ENCODE measurements around the gene SUGCT.

Gene SUGCT

DNA sequence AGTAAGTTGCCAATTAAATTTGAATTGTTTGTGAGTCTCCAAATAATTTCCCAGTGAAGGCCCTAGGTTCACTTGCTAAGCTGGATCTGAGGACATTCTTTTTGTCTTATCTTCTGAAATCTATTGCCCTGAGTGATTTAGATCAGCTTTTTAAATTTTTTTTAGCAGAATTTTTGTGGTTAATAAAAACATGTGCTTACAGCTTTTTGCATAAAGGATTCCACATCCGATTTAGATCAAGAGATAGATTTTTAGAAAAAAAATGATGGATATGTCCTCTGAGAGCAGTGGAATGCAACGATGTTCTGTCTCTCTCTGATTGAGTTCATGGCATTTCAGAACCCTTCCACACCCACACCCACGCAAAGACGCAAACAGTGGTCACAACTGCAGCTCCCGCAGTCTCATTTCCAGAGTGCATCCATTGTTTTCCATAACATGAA, 358.8 kb downstream of the SUGCT start:
- TF ChIP-seq SPI1 (IDR thresholded peaks at IDR 0.05; ENCODE audit: borderline replicate concordance, low read depth) (no peak), GABPA (IDR thresholded peaks at IDR 0.05; ENCODE audit: low read depth) (no peak), POLR2AphosphoS5 (IDR thresholded peaks at IDR 0.05; ENCODE audit: low read depth) (no peak)
- TF ChIP-seq, protein P1, sequence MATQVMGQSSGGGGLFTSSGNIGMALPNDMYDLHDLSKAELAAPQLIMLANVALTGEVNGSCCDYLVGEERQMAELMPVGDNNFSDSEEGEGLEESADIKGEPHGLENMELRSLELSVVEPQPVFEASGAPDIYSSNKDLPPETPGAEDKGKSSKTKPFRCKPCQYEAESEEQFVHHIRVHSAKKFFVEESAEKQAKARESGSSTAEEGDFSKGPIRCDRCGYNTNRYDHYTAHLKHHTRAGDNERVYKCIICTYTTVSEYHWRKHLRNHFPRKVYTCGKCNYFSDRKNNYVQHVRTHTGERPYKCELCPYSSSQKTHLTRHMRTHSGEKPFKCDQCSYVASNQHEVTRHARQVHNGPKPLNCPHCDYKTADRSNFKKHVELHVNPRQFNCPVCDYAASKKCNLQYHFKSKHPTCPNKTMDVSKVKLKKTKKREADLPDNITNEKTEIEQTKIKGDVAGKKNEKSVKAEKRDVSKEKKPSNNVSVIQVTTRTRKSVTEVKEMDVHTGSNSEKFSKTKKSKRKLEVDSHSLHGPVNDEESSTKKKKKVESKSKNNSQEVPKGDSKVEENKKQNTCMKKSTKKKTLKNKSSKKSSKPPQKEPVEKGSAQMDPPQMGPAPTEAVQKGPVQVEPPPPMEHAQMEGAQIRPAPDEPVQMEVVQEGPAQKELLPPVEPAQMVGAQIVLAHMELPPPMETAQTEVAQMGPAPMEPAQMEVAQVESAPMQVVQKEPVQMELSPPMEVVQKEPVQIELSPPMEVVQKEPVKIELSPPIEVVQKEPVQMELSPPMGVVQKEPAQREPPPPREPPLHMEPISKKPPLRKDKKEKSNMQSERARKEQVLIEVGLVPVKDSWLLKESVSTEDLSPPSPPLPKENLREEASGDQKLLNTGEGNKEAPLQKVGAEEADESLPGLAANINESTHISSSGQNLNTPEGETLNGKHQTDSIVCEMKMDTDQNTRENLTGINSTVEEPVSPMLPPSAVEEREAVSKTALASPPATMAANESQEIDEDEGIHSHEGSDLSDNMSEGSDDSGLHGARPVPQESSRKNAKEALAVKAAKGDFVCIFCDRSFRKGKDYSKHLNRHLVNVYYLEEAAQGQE (IDR thresholded peaks at IDR 0.05; ENCODE audit: insufficient replicate concordance, low read depth), result no peak
- TF ChIP-seq, protein P2, sequence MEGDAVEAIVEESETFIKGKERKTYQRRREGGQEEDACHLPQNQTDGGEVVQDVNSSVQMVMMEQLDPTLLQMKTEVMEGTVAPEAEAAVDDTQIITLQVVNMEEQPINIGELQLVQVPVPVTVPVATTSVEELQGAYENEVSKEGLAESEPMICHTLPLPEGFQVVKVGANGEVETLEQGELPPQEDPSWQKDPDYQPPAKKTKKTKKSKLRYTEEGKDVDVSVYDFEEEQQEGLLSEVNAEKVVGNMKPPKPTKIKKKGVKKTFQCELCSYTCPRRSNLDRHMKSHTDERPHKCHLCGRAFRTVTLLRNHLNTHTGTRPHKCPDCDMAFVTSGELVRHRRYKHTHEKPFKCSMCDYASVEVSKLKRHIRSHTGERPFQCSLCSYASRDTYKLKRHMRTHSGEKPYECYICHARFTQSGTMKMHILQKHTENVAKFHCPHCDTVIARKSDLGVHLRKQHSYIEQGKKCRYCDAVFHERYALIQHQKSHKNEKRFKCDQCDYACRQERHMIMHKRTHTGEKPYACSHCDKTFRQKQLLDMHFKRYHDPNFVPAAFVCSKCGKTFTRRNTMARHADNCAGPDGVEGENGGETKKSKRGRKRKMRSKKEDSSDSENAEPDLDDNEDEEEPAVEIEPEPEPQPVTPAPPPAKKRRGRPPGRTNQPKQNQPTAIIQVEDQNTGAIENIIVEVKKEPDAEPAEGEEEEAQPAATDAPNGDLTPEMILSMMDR (IDR thresholded peaks at IDR 0.05; ENCODE audit: insufficient read depth, low read length), result no peak
- no peaks in the 10 kb centered on the region for H3K27me3 ChIP-seq (ENCODE audit: insufficient read depth, poor library complexity, severe bottlenecking)
- H3K4me3 ChIP-seq (replicated peaks; ENCODE audit: insufficient read depth, low read length), result no peak overlapping the region
- H3K27ac ChIP-seq (replicated peaks), result no peak overlapping the region
- DNase-seq (ENCODE audit: low read depth in 1 of 2, low spot score in 1 of 2), result no peak

DNA sequence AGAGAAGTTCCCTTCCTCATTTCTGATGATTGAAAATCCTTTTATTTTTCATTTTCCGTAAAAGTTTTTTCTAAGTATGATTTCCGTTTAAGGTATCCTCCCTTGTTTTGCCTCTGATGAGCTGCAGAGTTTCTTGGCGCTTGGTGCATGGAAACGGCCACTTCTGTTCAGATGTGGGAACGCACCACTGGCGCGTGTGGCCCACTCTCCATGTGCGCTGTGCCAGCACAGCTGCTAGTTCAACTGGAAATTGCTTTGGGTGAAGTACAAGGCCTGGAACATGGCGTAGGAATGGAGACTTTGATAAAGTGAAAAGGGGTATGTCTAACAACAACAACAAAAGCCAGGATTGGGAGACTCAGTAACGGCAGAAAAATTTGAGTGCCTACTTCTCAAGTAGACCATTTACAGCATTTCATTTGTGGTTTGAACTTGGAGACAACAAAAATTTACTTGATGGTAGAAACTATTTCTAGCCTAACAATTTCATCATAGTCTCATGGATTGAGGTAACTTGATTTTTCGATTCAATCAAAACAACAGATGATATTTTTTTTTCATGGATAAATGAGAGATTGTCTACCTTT, 364.2 kb downstream of the SUGCT start:
- H3K27ac ChIP-seq (replicated peaks), result no peak overlapping the region
- H3K27me3 ChIP-seq (ENCODE audit: insufficient read depth, poor library complexity, severe bottlenecking), result no peaks in the 10 kb centered on the region
- TF ChIP-seq, protein P2 (IDR thresholded peaks at IDR 0.05; ENCODE audit: insufficient read depth, low read length), result no peak
- no peak for TF ChIP-seq GABPA (IDR thresholded peaks at IDR 0.05; ENCODE audit: low read depth)
- TF ChIP-seq, protein P1 (IDR thresholded peaks at IDR 0.05; ENCODE audit: insufficient replicate concordance, low read depth), result no peak
- no peak for TF ChIP-seq SPI1 (IDR thresholded peaks at IDR 0.05; ENCODE audit: borderline replicate concordance, low read depth)
- no peak for TF ChIP-seq POLR2AphosphoS5 (IDR thresholded peaks at IDR 0.05; ENCODE audit: low read depth)
- no peak overlapping the region for H3K4me3 ChIP-seq (replicated peaks; ENCODE audit: insufficient read depth, low read length)
- DNase-seq (ENCODE audit: low read depth in 1 of 2, low spot score in 1 of 2), result no peak

DNA sequence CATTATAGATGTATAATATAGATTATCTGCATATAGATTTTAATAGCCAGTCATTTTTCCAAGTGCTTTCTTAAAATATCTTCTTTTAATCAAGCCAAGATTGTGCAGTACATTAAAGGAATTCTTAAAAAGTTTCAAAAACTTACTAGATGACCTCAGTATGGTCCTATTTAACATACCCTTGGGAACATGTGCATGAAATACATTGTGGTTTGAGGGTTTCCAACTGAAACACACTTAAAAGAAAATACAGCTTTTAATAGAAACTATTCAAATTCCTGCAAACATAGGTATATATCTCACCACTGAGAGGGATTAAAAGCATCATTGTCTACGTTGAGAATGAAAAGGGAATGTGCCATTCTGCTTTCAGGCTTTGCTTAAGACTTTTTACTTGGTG, 364.9 kb downstream of the SUGCT start:
- TF ChIP-seq, protein P2 (IDR thresholded peaks at IDR 0.05; ENCODE audit: insufficient read depth, low read length), result no peak
- TF ChIP-seq SPI1 (IDR thresholded peaks at IDR 0.05; ENCODE audit: borderline replicate concordance, low read depth) (no peak), GABPA (IDR thresholded peaks at IDR 0.05; ENCODE audit: low read depth) (no peak), POLR2AphosphoS5 (IDR thresholded peaks at IDR 0.05; ENCODE audit: low read depth) (no peak)
- TF ChIP-seq, protein P1 (IDR thresholded peaks at IDR 0.05; ENCODE audit: insufficient replicate concordance, low read depth), result no peak
- DNase-seq (ENCODE audit: low read depth in 1 of 2, low spot score in 1 of 2), result no peak
- Histone ChIP-seq H3K27me3 (ENCODE audit: insufficient read depth, poor library complexity, severe bottlenecking) (no peaks in the 10 kb centered on the region), H3K4me3 (replicated peaks; ENCODE audit: insufficient read depth, low read length) (no peak overlapping the region), H3K27ac (replicated peaks) (no peak overlapping the region)
